PC-3 (cell line): ENCODE measurements around the gene TPP2. TPM values are rescaled to one million over a fixed set of nuclear protein-coding genes. Genes with fewer than 3 reads are reported as not detected.

Experiments used
- ATAC-seq: fragments of 200-7000 bp; cut with Tn5 transposase; 2 replicates; pipeline ENCODE4 v1.9.1; 2020; ENCODE audit warnings: mild to moderate bottlenecking, moderate library complexity
- Bru-seq: library from RNA; stranded (reverse); fragments of 400-500 nt; gene quantifications from one replicate; lab custom pipeline; 2021; lab: Mats Ljungman, UMichigan
- BruChase-seq, 2 experiments: library from RNA; stranded (reverse); fragments of 400-500 nt; gene quantifications; one replicate each; lab custom pipeline; 2021; lab: Mats Ljungman, UMichigan
- BruUV-seq: library from RNA; stranded (reverse); fragments of 400-500 nt; replicated peaks from 2 replicates; lab custom pipeline; 2021; lab: Mats Ljungman, UMichigan
- CTCF ChIA-PET: fragments of 300-600 bp; sonication (Branson Sonifier 250); formaldehyde crosslinking; loops from one replicate; lab custom pipeline; 2022; ENCODE audit warnings: antibody characterized with exemption; lab: Charles Lee
- POLR2A ChIA-PET: fragments of 300-600 bp; sonication (Branson Sonifier 250); formaldehyde crosslinking; loops from one replicate; lab custom pipeline; 2022; ENCODE audit warnings: antibody characterized with exemption; ENCODE audit not compliant: unreplicated experiment; lab: Charles Lee
- DNase-seq: peaks from one replicate; pipeline ENCODE4 v3.0.0-alpha.2; 2015
- H2AFZ ChIP-seq: fragments of 300-600 bp; sonication (generic); 2 replicates; pipeline ENCODE4 v1.6.0; 2016; ENCODE audit warnings: antibody characterized with exemption, low read length
- H3F3A ChIP-seq: fragments of 300-600 bp; sonication (generic); one replicate; pipeline ENCODE4 v1.6.0; 2017; ENCODE audit warnings: antibody characterized with exemption, low read length, control low read depth, mild to moderate bottlenecking; ENCODE audit not compliant: unreplicated experiment
- H3K27ac ChIP-seq: fragments of 300-600 bp; sonication (generic); 2 replicates; pipeline ENCODE4 v1.5.1; 2016; ENCODE audit warnings: mild to moderate bottlenecking, low read length
- H3K27me3 ChIP-seq: fragments of 300-600 bp; sonication (generic); 2 replicates; pipeline ENCODE4 v1.6.1; 2016; ENCODE audit warnings: low read length, mixed read lengths
- H3K36me3 ChIP-seq: fragments of 300-600 bp; sonication (generic); 2 replicates; pipeline ENCODE4 v1.6.1; 2016; ENCODE audit warnings: low read depth, mixed run types, low read length, mixed read lengths
- H3K4me1 ChIP-seq: fragments of 300-600 bp; sonication (generic); 2 replicates; pipeline ENCODE4 v1.5.1; 2016; ENCODE audit warnings: low read length; ENCODE audit not compliant: insufficient read depth
- H3K4me2 ChIP-seq: fragments of 300-600 bp; sonication (generic); 2 replicates; pipeline ENCODE4 v1.6.0; 2016; ENCODE audit warnings: low read length
- H3K4me3 ChIP-seq: fragments of 300-600 bp; sonication (generic); 2 replicates; pipeline ENCODE4 v1.5.1; 2016; ENCODE audit warnings: mild to moderate bottlenecking, low read length, mixed read lengths
- H3K79me2 ChIP-seq: fragments of 300-600 bp; sonication (generic); 2 replicates; pipeline ENCODE4 v1.6.1; 2017; ENCODE audit warnings: low read length, mixed read lengths
- H3K9ac ChIP-seq: fragments of 300-600 bp; sonication (generic); 2 replicates; pipeline ENCODE4 v1.6.0; 2016; ENCODE audit warnings: mild to moderate bottlenecking, low read length
- H3K9me2 ChIP-seq: fragments of 300-600 bp; sonication (generic); replicated peaks from 2 replicates; pipeline ENCODE4 v1.6.1; 2016; ENCODE audit warnings: mixed run types, low read length, mixed read lengths
- H3K9me3 ChIP-seq: fragments of 300-600 bp; sonication (generic); 2 replicates; pipeline ENCODE4 v1.6.1; 2016; ENCODE audit warnings: low read length, mixed read lengths
- H4K20me1 ChIP-seq: fragments of 300-600 bp; sonication (generic); 2 replicates; pipeline ENCODE4 v1.6.1; 2016; ENCODE audit warnings: low read length, mixed read lengths
- CTCF ChIP-seq: fragments of 300-600 bp; sonication (generic); conservative IDR thresholded peaks from 2 replicates; pipeline ENCODE4 v1.5.1; 2017; ENCODE audit warnings: antibody characterized with exemption, low read depth, mild to moderate bottlenecking, low read length
- EZH2 ChIP-seq: fragments of 300-600 bp; sonication (generic); IDR thresholded peaks from one replicate; pipeline ENCODE4 v1.6.1; 2017; ENCODE audit warnings: antibody characterized with exemption, mild to moderate bottlenecking, low read length; ENCODE audit not compliant: unreplicated experiment
- EZH2phosphoT487 ChIP-seq: fragments of 300-600 bp; sonication (generic); IDR thresholded peaks from 2 replicates; pipeline ENCODE4 v1.6.1; 2018; ENCODE audit warnings: mild to moderate bottlenecking, antibody characterized with exemption, low read length, borderline replicate concordance
- intact Hi-C: fragments of 100-400 bp; cut with micrococcal nuclease; formaldehyde crosslinking; loops from 2 replicates; pipeline ENCODE4 v1.9.0; 2023
- long read RNA-seq: library from polyadenylated mRNA; unstranded; transcript quantifications from one replicate; pipeline ENCODE4 v2.0.0, GENCODE V29; 2021; ENCODE audit not compliant: unreplicated experiment
- total RNA-seq: library from RNA; depleted of rRNA; stranded (reverse); fragments of >200 nt; gene quantifications from 2 replicates; pipeline ENCODE4 v1.2.3, GENCODE V29; 2014; rRNA removed

TPP2 gene
- total RNA-seq (16.1 and 30.4 TPM in 2 replicates), Bru-seq, nascent RNA (percentile 87 among the genes with signal in this experiment), BruChase-seq, experiment 1, labeled RNA remaining after a 6-hour chase (percentile 77 among the genes with signal in this experiment), BruChase-seq, experiment 2, labeled RNA remaining after a 2-hour chase (percentile 88 among the genes with signal in this experiment)
- long read RNA-seq, full-length matches to known transcripts = 18 of 53 reads
- long read RNA-seq, partial matches to known transcripts = 26 of 53 reads
- long read RNA-seq, other reads (novel, unspliced or antisense) = 9 of 53 reads

GRCh38 chr13:102596147-102597028, at the start of gene TPP2:
Gene TPP2 (plus strand): TSS chr13:102596986. CDS start chr13:102597039, 53 bp downstream.
- BruUV-seq = TSS peak; percentile 70

GRCh38 chr13:102548811-102549210, 48.0 kb upstream of the TPP2 start:
- Histone ChIP-seq H4K20me1 (no peaks in the 10 kb centered on the region), H3K4me2 (no peak overlapping the region), H3K27me3 (peaks cover 27% of the 10 kb centered on the region), H3K9ac (no peak overlapping the region), H3F3A (no peaks in the 10 kb centered on the region), H3K27ac (no peak overlapping the region), H3K9me2 (no peaks in the 10 kb centered on the region), H3K4me3 (no peak overlapping the region), H3K79me2 (no peaks in the 10 kb centered on the region), H3K4me1 (no peaks in the 10 kb centered on the region), H3K9me3 (no peaks in the 10 kb centered on the region), H2AFZ (no peak overlapping the region), H3K36me3 (no peaks in the 10 kb centered on the region)
- TF ChIP-seq CTCF = no peak
- no peak for TF ChIP-seq EZH2phosphoT487
- DNase-seq = peak; percentile 6
- no TSS peak for BruUV-seq
- intact Hi-C loops = no loop called here
- CTCF ChIA-PET = no interaction called here
- POLR2A ChIA-PET = no interaction called here
- ATAC-seq = no peak

More at GRCh38 chr13:102596147-102597028, at the start of gene TPP2:
- intact Hi-C loops = loop anchor here (1.0 to 5.0 kb wide), 4 partner anchors 56 to 250 kb away; partner anchors contain the start of gene ERCC5
- CTCF ChIA-PET = interaction anchor here (0.7 to 1.2 kb wide), 2 partner anchors 128 to 173 kb away, joined by 3 to 4 read pairs; no protein-coding TSS in a partner anchor
- Histone ChIP-seq H4K20me1 (peaks cover 28% of the 10 kb centered on the region), H2AFZ (peak within 1 kb of the TSS; percentile 96), H3K9me2 (no peaks in the 10 kb centered on the region), H3F3A (no peaks in the 10 kb centered on the region), H3K27ac (peak within 1 kb of the TSS; percentile 82), H3K36me3 (no peaks in the 10 kb centered on the region), H3K9ac (peak within 1 kb of the TSS; percentile 96), H3K4me2 (peak within 1 kb of the TSS; percentile 95), H3K27me3 (no peaks in the 10 kb centered on the region), H3K79me2 (peaks cover 57% of the 10 kb centered on the region), H3K9me3 (no peaks in the 10 kb centered on the region), H3K4me3 (peak within 1 kb of the TSS; percentile 94), H3K4me1 (peaks cover 19% of the 10 kb centered on the region; the same call in 1 of the 2 replicates)
- TF ChIP-seq EZH2phosphoT487 (no peak), EZH2 (no peak), CTCF (no peak)
- POLR2A ChIA-PET = interaction anchor here (0.5 to 1.0 kb wide), 5 partner anchors 65 to 290 kb away, joined by 3 to 6 read pairs (median 4); partner anchors contain the start of gene ERCC5
- DNase-seq (peak; percentile 95), ATAC-seq (peak; percentile 84)
